DOHH2 (cell line): Measurements from ENCODE around the gene OTOF.
A peak's percentile ranks its signal among the peaks of the same experiment; 100 is the strongest.

ENCODE experiments used
- H3F3A ChIP-seq: fragments of 200-600 bp; sonication (generic), shearing (Covaris generic); 2 replicates; pipeline ENCODE4 v1.6.0; 2016; ENCODE audit warnings: antibody characterized with exemption, mild to moderate bottlenecking; ENCODE audit not compliant: control insufficient read depth, insufficient read depth
- H3K27ac ChIP-seq: fragments of 200-600 bp; sonication (generic); 2 replicates; pipeline ENCODE4 v1.5.1; 2014; ENCODE audit warnings: low read depth, mild to moderate bottlenecking, low read length, moderate library complexity
- H3K27me3 ChIP-seq: fragments of 200-600 bp; sonication (generic); 2 replicates; pipeline ENCODE4 v1.6.1; 2014; ENCODE audit warnings: mild to moderate bottlenecking, low read length, mixed read lengths; ENCODE audit not compliant: control insufficient read depth
- H3K36me3 ChIP-seq: fragments of 200-600 bp; sonication (generic); 2 replicates; pipeline ENCODE4 v1.6.1; 2014; ENCODE audit warnings: mild to moderate bottlenecking, low read length, moderate library complexity, mixed read lengths; ENCODE audit not compliant: control insufficient read depth
- H3K4me1 ChIP-seq: fragments of 200-600 bp; sonication (generic); 2 replicates; pipeline ENCODE4 v1.6.1; 2014; ENCODE audit warnings: mild to moderate bottlenecking, low read length, mixed read lengths; ENCODE audit not compliant: control insufficient read depth
- H3K4me2 ChIP-seq: fragments of 200-600 bp; sonication (generic); 2 replicates; pipeline ENCODE4 v1.6.0; 2014; ENCODE audit warnings: mild to moderate bottlenecking, low read length, moderate library complexity
- H3K4me3 ChIP-seq: fragments of 200-600 bp; sonication (generic); 2 replicates; pipeline ENCODE4 v1.5.1; 2014; ENCODE audit warnings: mild to moderate bottlenecking, low read length, mixed read lengths
- H3K79me2 ChIP-seq: fragments of 200-600 bp; sonication (generic); 2 replicates; pipeline ENCODE4 v1.6.1; 2014; ENCODE audit warnings: mild to moderate bottlenecking, low read length, mixed read lengths; ENCODE audit not compliant: control insufficient read depth
- H3K9me2 ChIP-seq: fragments of 200-600 bp; sonication (generic); replicated peaks from 2 replicates; pipeline ENCODE4 v1.6.1; 2014; ENCODE audit warnings: mild to moderate bottlenecking, low read length, mixed read lengths; ENCODE audit not compliant: control insufficient read depth
- H3K9me3 ChIP-seq: fragments of 200-600 bp; sonication (generic); 2 replicates; pipeline ENCODE4 v1.6.1; 2014; ENCODE audit warnings: antibody characterized with exemption, low read length, mixed read lengths; ENCODE audit not compliant: control insufficient read depth, insufficient read depth
- H4K20me1 ChIP-seq: fragments of 200-600 bp; sonication (generic); 2 replicates; pipeline ENCODE4 v1.6.0; 2014; ENCODE audit warnings: low read depth, mild to moderate bottlenecking, antibody characterized with exemption, low read length, moderate library complexity; ENCODE audit not compliant: control insufficient read depth, insufficient read depth
- EZH2phosphoT487 ChIP-seq: fragments of 200-600 bp; sonication (generic); IDR thresholded peaks from 2 replicates; pipeline ENCODE4 v1.6.1; 2017; ENCODE audit warnings: borderline replicate concordance, mild to moderate bottlenecking, antibody characterized with exemption, low read length, moderate library complexity, mixed read lengths
- TF ChIP-seq, protein P1 (sequence below): fragments of 200-600 bp; sonication (generic); IDR thresholded peaks from one replicate; pipeline ENCODE4 v1.5.1; 2014; ENCODE audit warnings: antibody characterized with exemption, mild to moderate bottlenecking, low read depth, low read length; ENCODE audit not compliant: poor library complexity, severe bottlenecking

The OTOF gene

DNA sequence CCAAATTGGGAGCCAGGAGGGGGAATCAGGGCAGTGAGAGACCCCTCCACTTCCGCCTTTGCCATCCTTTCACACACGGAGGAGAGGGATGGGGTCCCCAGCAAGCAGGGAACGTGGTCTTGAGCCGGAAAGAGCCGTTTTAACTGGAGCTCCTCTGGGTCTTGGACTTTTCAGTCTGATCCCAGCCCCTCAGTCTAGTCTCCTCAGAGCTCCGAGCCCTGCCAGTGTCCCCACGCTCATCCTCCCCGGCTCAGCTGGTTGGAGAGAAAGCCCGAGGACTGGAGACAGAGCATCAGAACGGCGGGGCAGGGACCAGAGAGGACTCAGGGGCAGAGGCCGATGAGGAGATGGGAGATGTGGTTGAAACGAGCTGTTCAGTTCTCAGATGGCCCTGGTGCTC lies 26.1 kb upstream of the OTOF start:
- no peaks in the 10 kb centered on the region for H3K36me3 ChIP-seq
- no peaks in the 10 kb centered on the region for H4K20me1 ChIP-seq
- no peaks in the 10 kb centered on the region for H3K79me2 ChIP-seq
- no peaks in the 10 kb centered on the region for H3K9me3 ChIP-seq
- no peaks in the 10 kb centered on the region for H3K9me2 ChIP-seq
- H3K27me3 ChIP-seq, result peaks cover 8% of the 10 kb centered on the region; the same call in 1 of the 2 replicates
- H3K4me3 ChIP-seq, result no peak overlapping the region
- TF ChIP-seq, protein P1, sequence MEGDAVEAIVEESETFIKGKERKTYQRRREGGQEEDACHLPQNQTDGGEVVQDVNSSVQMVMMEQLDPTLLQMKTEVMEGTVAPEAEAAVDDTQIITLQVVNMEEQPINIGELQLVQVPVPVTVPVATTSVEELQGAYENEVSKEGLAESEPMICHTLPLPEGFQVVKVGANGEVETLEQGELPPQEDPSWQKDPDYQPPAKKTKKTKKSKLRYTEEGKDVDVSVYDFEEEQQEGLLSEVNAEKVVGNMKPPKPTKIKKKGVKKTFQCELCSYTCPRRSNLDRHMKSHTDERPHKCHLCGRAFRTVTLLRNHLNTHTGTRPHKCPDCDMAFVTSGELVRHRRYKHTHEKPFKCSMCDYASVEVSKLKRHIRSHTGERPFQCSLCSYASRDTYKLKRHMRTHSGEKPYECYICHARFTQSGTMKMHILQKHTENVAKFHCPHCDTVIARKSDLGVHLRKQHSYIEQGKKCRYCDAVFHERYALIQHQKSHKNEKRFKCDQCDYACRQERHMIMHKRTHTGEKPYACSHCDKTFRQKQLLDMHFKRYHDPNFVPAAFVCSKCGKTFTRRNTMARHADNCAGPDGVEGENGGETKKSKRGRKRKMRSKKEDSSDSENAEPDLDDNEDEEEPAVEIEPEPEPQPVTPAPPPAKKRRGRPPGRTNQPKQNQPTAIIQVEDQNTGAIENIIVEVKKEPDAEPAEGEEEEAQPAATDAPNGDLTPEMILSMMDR, result no peak
- no peak for TF ChIP-seq EZH2phosphoT487
- no peak overlapping the region for H3K4me2 ChIP-seq
- H3K27ac ChIP-seq, result no peak overlapping the region
- no peaks in the 10 kb centered on the region for H3F3A ChIP-seq
- no peaks in the 10 kb centered on the region for H3K4me1 ChIP-seq

- Histone ChIP-seq H3K4me3 (no peak overlapping the region), H3K27me3 (peaks cover 6% of the 10 kb centered on the region; the same call in 1 of the 2 replicates), H3F3A (no peaks in the 10 kb centered on the region), H3K4me1 (no peaks in the 10 kb centered on the region), H3K79me2 (no peaks in the 10 kb centered on the region), H4K20me1 (no peaks in the 10 kb centered on the region), H3K9me3 (no peaks in the 10 kb centered on the region), H3K9me2 (no peaks in the 10 kb centered on the region), H3K27ac (no peak overlapping the region), H3K36me3 (no peaks in the 10 kb centered on the region), H3K4me2 (no peak overlapping the region)
- TF ChIP-seq EZH2phosphoT487, result no peak
- TF ChIP-seq, protein P1, result peak; percentile 57
Observed at GRCh38 chr2:26503231-26503880, 25.4 kb upstream of the OTOF start.

- H3K9me2 ChIP-seq, result no peaks in the 10 kb centered on the region
- peaks cover 6% of the 10 kb centered on the region; the same call in 1 of the 2 replicates for H3K27me3 ChIP-seq
- no peaks in the 10 kb centered on the region for H3K9me3 ChIP-seq
- H3F3A ChIP-seq, result no peaks in the 10 kb centered on the region
- H3K36me3 ChIP-seq, result no peaks in the 10 kb centered on the region
- H3K4me2 ChIP-seq, result no peak overlapping the region
- H3K4me1 ChIP-seq, result no peaks in the 10 kb centered on the region
- H4K20me1 ChIP-seq, result no peaks in the 10 kb centered on the region
- no peak overlapping the region for H3K4me3 ChIP-seq
- no peak overlapping the region for H3K27ac ChIP-seq
- H3K79me2 ChIP-seq, result no peaks in the 10 kb centered on the region
- TF ChIP-seq, protein P1, result no peak
- TF ChIP-seq EZH2phosphoT487, result no peak
Observed at GRCh38 chr2:26500406-26500805, 22.5 kb upstream of the OTOF start.
